HepG2 (cell line): ENCODE measurements around the gene SYS1. TPM values are rescaled to one million over a fixed set of nuclear protein-coding genes. Genes with fewer than 3 reads are reported as not detected.
A peak's percentile ranks its signal among the peaks of the same experiment; 100 is the strongest.

ENCODE experiments used
- ARHGAP35 ChIP-seq: sonication (generic); formaldehyde crosslinking; IDR thresholded peaks from 2 replicates; pipeline ENCODE4 v1.9.0; 2022; ENCODE audit warnings: mild to moderate bottlenecking, inconsistent platforms, moderate library complexity, missing genetic modification reagents, borderline replicate concordance
- CEBPG ChIP-seq: IDR thresholded peaks from 2 replicates; pipeline ENCODE4 v1.6.1; 2016
- CHCHD3 ChIP-seq: sonication (generic); formaldehyde crosslinking; IDR thresholded peaks from 2 replicates; pipeline ENCODE4 v1.8.0; 2022; ENCODE audit warnings: mild to moderate bottlenecking, missing genetic modification reagents, moderate library complexity
- ETV5 ChIP-seq: IDR thresholded peaks from 2 replicates; pipeline ENCODE4 v1.6.1; 2018; ENCODE audit warnings: missing biosample characterization, missing genetic modification reagents, inconsistent platforms, borderline replicate concordance
- FOXM1 ChIP-seq: sonication (generic); formaldehyde crosslinking; IDR thresholded peaks from 2 replicates; pipeline ENCODE4 v1.5.0; 2020; ENCODE audit warnings: missing genetic modification reagents
- GATAD2A ChIP-seq: IDR thresholded peaks from 2 replicates; pipeline ENCODE4 v1.6.1; 2016
- KLF15 ChIP-seq: sonication (generic); formaldehyde crosslinking; IDR thresholded peaks from 2 replicates; pipeline ENCODE4 v1.8.1; 2023; ENCODE audit warnings: borderline replicate concordance, mild to moderate bottlenecking, inconsistent platforms, missing genetic modification reagents, mixed read lengths
- PAXIP1 ChIP-seq: sonication (generic); formaldehyde crosslinking; conservative IDR thresholded peaks from 2 replicates; pipeline ENCODE4 v1.4.0; 2020; ENCODE audit warnings: mild to moderate bottlenecking, missing genetic modification reagents, moderate library complexity
- RXRB ChIP-seq: IDR thresholded peaks from 2 replicates; pipeline ENCODE4 v1.6.1; 2016; ENCODE audit warnings: borderline replicate concordance, missing genetic modification reagents, missing compliant biosample characterization
- SAP130 ChIP-seq: IDR thresholded peaks from 2 replicates; pipeline ENCODE4 v1.6.1; 2016; ENCODE audit warnings: low read depth
- SMYD3 ChIP-seq: sonication (generic); formaldehyde crosslinking; IDR thresholded peaks from 2 replicates; pipeline ENCODE4 v1.8.1; 2023; ENCODE audit warnings: mild to moderate bottlenecking, missing genetic modification reagents
- SOX13 ChIP-seq, 3 experiments: fragments of 450-650 bp in 1 of 3; sonication (generic) in 1 of 3; formaldehyde crosslinking in 1 of 3; IDR thresholded peaks in 2 of 3; conservative IDR thresholded peaks in 1 of 3; 2 replicates each; pipeline versions ENCODE4 v1.5.0 to v1.6.1; 2016 to 2020; ENCODE audit warnings: antibody characterized with exemption in 1 of 3, mild to moderate bottlenecking in 1 of 3, missing compliant biosample characterization in 1 of 3, missing genetic modification reagents in 1 of 3, moderate library complexity in 1 of 3
- SP1 ChIP-seq, 2 experiments: fragments of 450-650 bp in 1 of 2; sonication (generic) in 1 of 2; formaldehyde crosslinking in 1 of 2; IDR thresholded peaks; 2 replicates each; pipeline versions ENCODE4 v1.4.0 to v1.6.1; 2016 to 2020; ENCODE audit warnings: missing genetic modification reagents in 1 of 2
- ZFY ChIP-seq: sonication (generic); formaldehyde crosslinking; IDR thresholded peaks from 2 replicates; pipeline ENCODE4 v1.4.0; 2020; ENCODE audit warnings: missing genetic modification reagents
- ZNF329 ChIP-seq: sonication (generic); formaldehyde crosslinking; IDR thresholded peaks from 2 replicates; pipeline ENCODE4 v1.9.0; 2021; ENCODE audit warnings: low read depth, mild to moderate bottlenecking, missing genetic modification reagents
- ZNF335 ChIP-seq: sonication (generic); formaldehyde crosslinking; IDR thresholded peaks from 2 replicates; pipeline ENCODE4 v1.4.0; 2020; ENCODE audit warnings: missing genetic modification reagents
- ZNF503 ChIP-seq: sonication (generic); formaldehyde crosslinking; IDR thresholded peaks from 2 replicates; pipeline ENCODE4 v1.4.0; 2020; ENCODE audit warnings: missing genetic modification reagents
- ZNF782 ChIP-seq: sonication (generic); formaldehyde crosslinking; IDR thresholded peaks from 2 replicates; pipeline ENCODE4 v1.4.0; 2020; ENCODE audit warnings: missing genetic modification reagents, mild to moderate bottlenecking, borderline replicate concordance
- polyA plus RNA-seq, 8 experiments: library from polyadenylated mRNA; depleted of rRNA in 3 of 8; stranded (reverse) in 7 of 8; unstranded in 1 of 8; fragments of >200 nt; fragmentation: Illumina TruSeq in 4 of 8; extraction: Trizol in 4 of 8; gene quantifications; 2 replicates each; pipeline versions ENCODE4 v1.2.1 to v1.2.3, GENCODE V29; 2011 to 2016; ENCODE audit warnings: low read depth in 4 of 8, missing spikeins in 1 of 8, mixed read lengths in 1 of 8; ENCODE audit not compliant: insufficient read depth in 1 of 8
- total RNA-seq, 5 experiments: library from RNA; depleted of rRNA; stranded (reverse); fragments of >200 nt; fragmentation: Illumina TruSeq; extraction: Trizol; gene quantifications; 2 replicates each; pipeline ENCODE4 v1.2.3, GENCODE V29; 2016; ENCODE audit warnings: low read depth in 1 of 5
- TF ChIP-seq, protein P1 (sequence below), 2 experiments: sonication (generic) in 1 of 2; formaldehyde crosslinking in 1 of 2; IDR thresholded peaks; 2 replicates each; pipeline versions ENCODE4 v1.4.0 to v1.6.1; 2016 to 2020; ENCODE audit warnings: borderline replicate concordance in 1 of 2, low read depth in 1 of 2, mild to moderate bottlenecking in 1 of 2, missing genetic modification reagents in 1 of 2

SYS1 gene
- total and polyA plus RNA-seq, 2 of the 13 experiments (the other 11 are each of a cell fraction or from before 2014, with no cell fraction given), result 38.3 to 65.6 TPM

GRCh38 chr20:45361793-45362192 lies 1.2 kb upstream of the SYS1 start (continued):
- peak; percentile 65 for TF ChIP-seq PAXIP1 (CRISPR knock-in tag)
- TF ChIP-seq ZNF503 (CRISPR knock-in tag), result no peak
- no peak for TF ChIP-seq FOXM1 (CRISPR knock-in tag)
- no peak for TF ChIP-seq ZNF782
- TF ChIP-seq KLF15 (CRISPR knock-in tag), result no peak
- TF ChIP-seq ETV5, result 0 out of 2 replicates have a peak, but pooled peaks have one; percentile 20
- TF ChIP-seq SMYD3 (CRISPR knock-in tag), result no peak
- no peak for TF ChIP-seq SP1 (IDR thresholded peaks at IDR 0.05)
- TF ChIP-seq SP1 (CRISPR knock-in tag; IDR thresholded peaks at IDR 0.05), result no peak
- no peak for TF ChIP-seq CHCHD3 (CRISPR knock-in tag)
- TF ChIP-seq SOX13 (IDR thresholded peaks at IDR 0.05), result no peak
- TF ChIP-seq SOX13 (CRISPR knock-in tag; conservative IDR thresholded peaks at IDR 0.05 in 1 of 2, IDR thresholded peaks at IDR 0.05 in 1 of 2), result peak in 1 of 2 experiments; percentile 35; a peak in 1 of 4 replicates
- TF ChIP-seq GATAD2A (CRISPR knock-in tag), result peak; percentile 86
- TF ChIP-seq, protein P1, sequence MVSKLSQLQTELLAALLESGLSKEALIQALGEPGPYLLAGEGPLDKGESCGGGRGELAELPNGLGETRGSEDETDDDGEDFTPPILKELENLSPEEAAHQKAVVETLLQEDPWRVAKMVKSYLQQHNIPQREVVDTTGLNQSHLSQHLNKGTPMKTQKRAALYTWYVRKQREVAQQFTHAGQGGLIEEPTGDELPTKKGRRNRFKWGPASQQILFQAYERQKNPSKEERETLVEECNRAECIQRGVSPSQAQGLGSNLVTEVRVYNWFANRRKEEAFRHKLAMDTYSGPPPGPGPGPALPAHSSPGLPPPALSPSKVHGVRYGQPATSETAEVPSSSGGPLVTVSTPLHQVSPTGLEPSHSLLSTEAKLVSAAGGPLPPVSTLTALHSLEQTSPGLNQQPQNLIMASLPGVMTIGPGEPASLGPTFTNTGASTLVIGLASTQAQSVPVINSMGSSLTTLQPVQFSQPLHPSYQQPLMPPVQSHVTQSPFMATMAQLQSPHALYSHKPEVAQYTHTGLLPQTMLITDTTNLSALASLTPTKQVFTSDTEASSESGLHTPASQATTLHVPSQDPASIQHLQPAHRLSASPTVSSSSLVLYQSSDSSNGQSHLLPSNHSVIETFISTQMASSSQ (IDR thresholded peaks at IDR 0.05; ENCODE audit: low read depth), result no peak
- TF ChIP-seq, protein P1 (CRISPR knock-in tag; IDR thresholded peaks at IDR 0.05; ENCODE audit: borderline replicate concordance), result no peak
- no peak for TF ChIP-seq ZFY
- no peak for TF ChIP-seq ARHGAP35 (CRISPR knock-in tag)
- peak; percentile 24; the same call in 1 of the 2 replicates for TF ChIP-seq CEBPG (CRISPR knock-in tag)
- TF ChIP-seq SAP130 (CRISPR knock-in tag), result peak; percentile 68
- TF ChIP-seq RXRB (CRISPR knock-in tag), result peak; percentile 51; the same call in 1 of the 2 replicates
- no peak for TF ChIP-seq ZNF329 (CRISPR knock-in tag)
- no peak for TF ChIP-seq ZNF335 (CRISPR knock-in tag)
